ENCODE data around the gene DLK2. TPM values are rescaled to one million over a fixed set of nuclear protein-coding genes. Genes with fewer than 3 reads are reported as not detected.

The DLK2 gene
- total RNA-seq, 6 experiments from 2014 or later = 1.8 to 2.9 (median 2.2) TPM

DNA sequence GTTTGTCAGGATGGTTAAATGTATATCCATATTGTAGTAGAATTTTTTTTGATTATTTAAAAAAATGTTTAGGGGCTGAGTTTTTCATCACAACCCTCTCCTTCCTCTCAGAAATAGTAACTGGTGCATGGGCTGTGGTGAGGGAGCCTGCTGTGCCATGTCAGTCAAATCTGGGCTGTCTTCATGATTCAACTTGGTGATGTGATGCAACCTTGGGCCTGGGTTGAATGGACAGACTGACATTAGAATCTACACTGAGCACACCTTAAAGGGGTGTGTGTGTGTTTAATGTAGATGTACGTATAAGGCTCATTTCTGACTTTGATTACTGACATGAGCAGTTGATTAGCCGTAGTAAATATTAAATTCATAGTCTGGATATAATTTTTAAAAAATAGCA, 25.7 kb upstream of the DLK2 start:
- no peak for DNase-seq
- H3K27ac Mint-ChIP-seq = no peak overlapping the region
- no peak overlapping the region; the same call in 1 of the 2 replicates for H3K4me3 Mint-ChIP-seq
- TF ChIP-seq, protein P1, sequence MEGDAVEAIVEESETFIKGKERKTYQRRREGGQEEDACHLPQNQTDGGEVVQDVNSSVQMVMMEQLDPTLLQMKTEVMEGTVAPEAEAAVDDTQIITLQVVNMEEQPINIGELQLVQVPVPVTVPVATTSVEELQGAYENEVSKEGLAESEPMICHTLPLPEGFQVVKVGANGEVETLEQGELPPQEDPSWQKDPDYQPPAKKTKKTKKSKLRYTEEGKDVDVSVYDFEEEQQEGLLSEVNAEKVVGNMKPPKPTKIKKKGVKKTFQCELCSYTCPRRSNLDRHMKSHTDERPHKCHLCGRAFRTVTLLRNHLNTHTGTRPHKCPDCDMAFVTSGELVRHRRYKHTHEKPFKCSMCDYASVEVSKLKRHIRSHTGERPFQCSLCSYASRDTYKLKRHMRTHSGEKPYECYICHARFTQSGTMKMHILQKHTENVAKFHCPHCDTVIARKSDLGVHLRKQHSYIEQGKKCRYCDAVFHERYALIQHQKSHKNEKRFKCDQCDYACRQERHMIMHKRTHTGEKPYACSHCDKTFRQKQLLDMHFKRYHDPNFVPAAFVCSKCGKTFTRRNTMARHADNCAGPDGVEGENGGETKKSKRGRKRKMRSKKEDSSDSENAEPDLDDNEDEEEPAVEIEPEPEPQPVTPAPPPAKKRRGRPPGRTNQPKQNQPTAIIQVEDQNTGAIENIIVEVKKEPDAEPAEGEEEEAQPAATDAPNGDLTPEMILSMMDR (IDR thresholded peaks at IDR 0.05) = no peak
- peaks cover 49% of the 10 kb centered on the region for H3K4me1 Mint-ChIP-seq (ENCODE audit: low read depth)
- H3K9me3 Mint-ChIP-seq = no peaks in the 10 kb centered on the region
- H3K27me3 Mint-ChIP-seq (ENCODE audit: insufficient read depth) = peaks cover 3% of the 10 kb centered on the region
- H3K36me3 Mint-ChIP-seq (ENCODE audit: low read depth) = peaks cover 17% of the 10 kb centered on the region

DNA sequence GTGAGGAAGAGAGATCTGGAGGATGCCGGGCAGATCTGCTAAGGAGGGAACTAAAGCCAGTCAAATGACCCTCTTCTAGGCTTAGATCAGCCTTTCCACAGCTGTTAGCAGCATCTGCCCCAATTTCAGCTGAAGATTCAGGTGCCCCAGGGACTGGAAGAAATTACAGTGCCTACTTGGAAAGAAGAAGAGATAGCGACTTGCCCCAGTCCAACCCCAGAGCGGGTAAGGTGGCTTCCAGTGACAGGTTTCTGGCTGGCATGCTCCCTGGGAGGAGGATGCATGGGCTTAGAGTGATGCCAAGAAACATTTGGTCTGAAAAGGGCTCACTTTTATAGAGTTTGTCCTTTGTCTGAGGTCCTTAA, 22.6 kb upstream of the DLK2 start:
- peaks cover 44% of the 10 kb centered on the region for H3K4me1 Mint-ChIP-seq (ENCODE audit: low read depth)
- no peaks in the 10 kb centered on the region for H3K9me3 Mint-ChIP-seq
- DNase-seq = no peak
- TF ChIP-seq, protein P1 (IDR thresholded peaks at IDR 0.05) = no peak
- H3K36me3 Mint-ChIP-seq (ENCODE audit: low read depth) = peaks cover 11% of the 10 kb centered on the region
- no peaks in the 10 kb centered on the region; the same call in 1 of the 2 replicates for H3K27me3 Mint-ChIP-seq (ENCODE audit: insufficient read depth)
- peak overlapping the region; percentile 90 for H3K27ac Mint-ChIP-seq
- peak overlapping the region; percentile 99 for H3K4me3 Mint-ChIP-seq

DNA sequence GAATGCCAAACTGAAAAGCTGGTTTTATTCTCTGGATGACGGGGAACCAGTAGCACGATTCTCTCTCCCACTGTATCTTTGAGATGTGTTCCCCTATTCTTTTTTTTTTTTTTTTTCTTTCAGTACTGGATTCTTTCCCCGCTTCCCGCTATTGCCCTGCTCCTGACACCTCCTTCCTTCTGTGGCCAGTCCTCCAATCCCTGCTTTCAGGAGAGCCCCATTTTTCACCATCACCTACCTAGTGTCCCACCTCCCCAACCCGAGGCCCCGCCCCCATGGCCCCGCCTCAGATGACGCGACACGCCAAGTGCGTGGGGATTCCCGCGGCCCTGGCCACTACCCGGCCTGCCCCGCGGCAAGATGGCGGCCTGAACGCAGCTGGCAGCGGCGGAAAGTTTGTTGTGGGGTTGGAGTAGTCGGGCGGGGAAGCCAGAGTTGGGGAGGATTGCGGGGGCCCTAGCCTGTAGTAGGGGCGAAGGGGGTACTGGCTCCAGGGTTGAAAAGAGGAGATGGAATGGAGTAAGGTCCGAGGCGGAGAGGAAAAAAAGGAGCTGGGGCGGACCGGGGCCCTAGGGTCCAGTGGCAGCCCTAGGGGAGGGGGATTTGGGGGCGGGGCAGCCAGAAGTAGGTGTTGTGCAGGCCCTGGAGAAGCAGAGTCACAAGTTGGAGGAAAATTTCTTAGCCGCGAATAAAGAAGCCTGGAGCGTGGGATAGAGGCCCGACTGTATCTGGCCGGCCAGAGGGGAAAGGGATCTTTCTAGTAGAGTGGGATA, 22.1 kb upstream of the DLK2 start, which contains the start of gene TJAP1:
TJAP1 (plus strand) TSS at position 336 of the 773 bp plus-strand sequence. CDS start 21,432 bp downstream, outside the sequence.
- DNase-seq = peak; percentile 67

DNA sequence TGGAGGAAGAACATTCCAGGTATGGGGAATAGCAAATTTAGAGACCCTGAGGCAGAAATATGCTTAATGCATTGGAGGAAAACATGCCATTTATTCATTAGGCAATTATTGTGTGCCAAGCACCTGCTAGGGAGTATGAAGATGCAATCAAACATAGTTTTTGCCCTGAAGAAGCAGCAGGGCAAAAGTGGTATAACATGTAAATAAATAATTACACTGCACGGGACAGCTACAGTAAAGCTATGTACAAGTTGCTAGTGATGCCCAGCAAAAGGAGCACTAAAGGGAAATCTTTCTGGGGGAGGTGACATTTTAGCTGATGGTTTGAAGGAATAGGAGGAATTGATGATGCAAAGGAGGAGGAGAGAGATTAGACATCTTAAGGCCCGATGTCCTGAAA, 21.4 kb upstream of the DLK2 start:
- Mint-ChIP-seq H3K36me3 (ENCODE audit: low read depth) (peaks cover 8% of the 10 kb centered on the region), H3K9me3 (no peaks in the 10 kb centered on the region), H3K4me1 (ENCODE audit: low read depth) (peaks cover 39% of the 10 kb centered on the region), H3K27ac (peak overlapping the region; percentile 90), H3K27me3 (ENCODE audit: insufficient read depth) (no peaks in the 10 kb centered on the region; the same call in 1 of the 2 replicates), H3K4me3 (peak overlapping the region; percentile 99)
- no peak for DNase-seq
- TF ChIP-seq, protein P1 (IDR thresholded peaks at IDR 0.05) = no peak

More for the DNA sequence above, 22.1 kb upstream of the DLK2 start, which contains the start of gene TJAP1:
- H3K4me3 Mint-ChIP-seq = peak within 1 kb of the TSS; percentile 99
- H3K27me3 Mint-ChIP-seq (ENCODE audit: insufficient read depth) = no peaks in the 10 kb centered on the region; the same call in 1 of the 2 replicates
- peaks cover 11% of the 10 kb centered on the region for H3K36me3 Mint-ChIP-seq (ENCODE audit: low read depth)
- peaks cover 44% of the 10 kb centered on the region for H3K4me1 Mint-ChIP-seq (ENCODE audit: low read depth)
- no peaks in the 10 kb centered on the region for H3K9me3 Mint-ChIP-seq
- TF ChIP-seq, protein P1 (IDR thresholded peaks at IDR 0.05) = no peak
- peak within 1 kb of the TSS; percentile 90 for H3K27ac Mint-ChIP-seq

DNA sequence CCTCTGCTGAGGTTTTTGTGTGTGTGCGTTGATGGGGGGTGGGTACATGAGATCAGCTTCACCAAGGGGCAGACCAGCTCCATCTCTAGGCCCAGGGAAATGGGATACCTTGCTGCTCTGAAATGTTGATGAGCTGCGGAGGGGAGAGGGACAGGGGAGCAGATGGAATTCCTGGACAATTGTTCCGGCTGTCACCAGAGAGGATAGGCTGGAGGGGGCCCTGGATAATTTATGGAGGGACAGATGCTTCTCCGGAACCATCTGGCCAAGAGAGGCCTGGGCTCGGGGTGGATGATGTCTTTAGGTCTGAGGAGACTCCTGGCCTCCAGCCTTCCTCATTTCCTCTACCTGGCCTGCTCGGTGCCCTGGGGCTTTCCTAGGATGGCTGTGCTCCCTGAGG, 20.2 kb upstream of the DLK2 start:
- no peak overlapping the region for H3K4me3 Mint-ChIP-seq
- DNase-seq = no peak
- H3K9me3 Mint-ChIP-seq = no peaks in the 10 kb centered on the region
- H3K4me1 Mint-ChIP-seq (ENCODE audit: low read depth) = peaks cover 29% of the 10 kb centered on the region
- H3K27ac Mint-ChIP-seq = no peak overlapping the region
- H3K27me3 Mint-ChIP-seq (ENCODE audit: insufficient read depth) = no peaks in the 10 kb centered on the region; the same call in 1 of the 2 replicates
- peaks cover 5% of the 10 kb centered on the region; the same call in 1 of the 2 replicates for H3K36me3 Mint-ChIP-seq (ENCODE audit: low read depth)
- TF ChIP-seq, protein P1 (IDR thresholded peaks at IDR 0.05) = no peak

Measured in HFFc6 (cell line).